D721Med (cell line): Measurements from ENCODE around the gene NR2E3.
"Not testable (repeated sequence)": the region's sequence is repeated elsewhere in the genome, so short reads cannot be mapped to it uniquely, and the experiment has no call there.

Experiments
- DNase-seq: peaks from one replicate; pipeline ENCODE4 v3.0.0; 2011; ENCODE audit warnings: low spot score; ENCODE audit not compliant: insufficient read length
- FAIRE-seq: peaks from 2 replicates; lab custom pipeline; 2011; peaks lifted over from hg19 to GRCh38; lab: Jason Lieb, UNC
- CTCF ChIP-seq: IDR thresholded peaks from 2 replicates; pipeline ENCODE4 v1.5.1; 2012; ENCODE audit warnings: mild to moderate bottlenecking, control low read depth; ENCODE audit not compliant: insufficient read depth; ENCODE audit errors: missing control alignments

NR2E3 gene

DNA sequence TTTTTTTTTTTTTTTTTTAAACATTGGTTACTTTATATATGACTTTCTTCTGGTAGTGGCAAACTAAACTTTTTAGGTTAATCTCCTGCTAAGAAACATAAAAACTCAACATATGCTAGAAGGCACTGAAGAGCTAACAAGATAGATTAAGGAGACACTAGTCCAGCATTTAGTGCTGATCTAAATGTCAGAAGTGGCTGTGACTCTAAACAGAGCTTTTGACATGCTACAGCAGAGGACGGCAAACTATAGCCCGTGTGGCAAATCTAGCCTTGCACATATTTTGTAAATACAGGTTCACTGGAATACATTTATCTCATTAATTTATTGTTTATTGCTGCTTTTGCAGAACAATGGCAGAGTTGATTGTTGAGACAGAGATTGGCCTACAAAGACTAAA, 20.6 kb downstream of the NR2E3 start:
- FAIRE-seq (no peak), DNase-seq (no peak)
- TF ChIP-seq CTCF = no peak

DNA sequence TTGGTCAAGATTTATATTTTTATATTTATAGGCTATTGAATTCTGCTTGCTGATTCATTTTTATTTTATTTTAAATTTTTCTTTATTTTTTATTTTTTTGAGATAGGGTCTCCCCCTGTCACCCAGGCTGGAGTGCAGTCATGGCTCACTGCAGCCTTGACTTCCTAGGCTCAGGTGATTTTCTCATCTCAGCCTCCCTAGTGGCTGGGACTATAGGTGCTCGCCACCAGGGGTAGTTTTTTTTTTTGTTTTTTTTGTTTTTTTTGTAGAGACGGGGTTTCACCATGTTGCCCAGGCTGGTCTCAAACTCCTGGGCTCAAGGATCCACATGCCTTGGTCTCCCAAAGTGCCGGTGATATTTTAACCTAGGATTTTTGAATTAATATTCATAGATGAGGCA, 31.2 kb downstream of the NR2E3 start:
- FAIRE-seq = no peak
- no peak for DNase-seq
- no peak for TF ChIP-seq CTCF

GRCh38 chr15:71844916-71845315, 34.6 kb downstream of the NR2E3 start:
- DNase-seq (no peak), FAIRE-seq (no peak)
- TF ChIP-seq CTCF = no peak

DNA sequence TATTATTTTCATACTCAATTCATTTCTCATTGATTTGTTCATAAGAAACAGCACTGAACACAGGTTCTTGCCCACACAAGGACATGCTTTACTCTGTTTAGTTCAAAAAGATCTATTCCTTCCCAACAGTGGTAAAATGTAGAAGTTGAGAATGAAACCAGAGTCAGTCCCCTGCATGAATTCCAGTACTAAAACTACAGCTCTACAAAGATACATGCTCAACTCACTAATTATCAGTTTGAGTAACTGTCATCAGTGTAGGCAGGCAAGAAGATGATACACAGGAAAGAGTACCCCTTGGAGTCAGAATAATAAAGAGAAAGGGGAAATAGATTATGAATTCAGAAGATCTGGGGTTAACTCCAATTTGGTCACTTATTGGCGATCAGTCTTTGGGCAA, 43.2 kb downstream of the NR2E3 start:
- FAIRE-seq (no peak), DNase-seq (no peak)
- TF ChIP-seq CTCF = no peak

DNA sequence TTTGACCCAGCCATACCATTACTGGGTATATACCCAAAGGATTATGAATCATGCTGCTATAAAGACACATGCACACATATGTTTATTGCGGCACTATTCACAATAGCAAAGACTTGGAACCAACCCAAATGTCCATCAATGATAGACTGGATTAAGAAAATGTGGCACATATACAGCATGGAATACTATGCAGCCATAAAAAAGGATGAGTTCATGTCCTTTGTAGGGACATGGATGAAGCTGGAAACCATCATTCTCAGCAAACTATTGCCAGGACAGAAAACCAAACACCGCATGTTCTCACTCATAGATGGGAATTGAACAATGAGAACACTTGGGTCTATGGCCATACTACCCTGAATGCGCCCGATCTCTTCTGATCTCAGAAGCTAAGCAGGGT, 47.9 kb downstream of the NR2E3 start:
- DNase-seq, FAIRE-seq: not testable (repeated sequence)
